Superior temporal gyrus (tissue), 1 donor: ENCODE data around the gene SESN1.
"Not testable (repeated sequence)": the region's sequence is repeated elsewhere in the genome, so short reads cannot be mapped to it uniquely, and the experiment has no call there.

Source experiments
- DNase-seq: peaks from one replicate; pipeline ENCODE4 v3.0.0-alpha.2; 2016; ENCODE audit errors: extremely low spot score

SESN1 gene

DNA sequence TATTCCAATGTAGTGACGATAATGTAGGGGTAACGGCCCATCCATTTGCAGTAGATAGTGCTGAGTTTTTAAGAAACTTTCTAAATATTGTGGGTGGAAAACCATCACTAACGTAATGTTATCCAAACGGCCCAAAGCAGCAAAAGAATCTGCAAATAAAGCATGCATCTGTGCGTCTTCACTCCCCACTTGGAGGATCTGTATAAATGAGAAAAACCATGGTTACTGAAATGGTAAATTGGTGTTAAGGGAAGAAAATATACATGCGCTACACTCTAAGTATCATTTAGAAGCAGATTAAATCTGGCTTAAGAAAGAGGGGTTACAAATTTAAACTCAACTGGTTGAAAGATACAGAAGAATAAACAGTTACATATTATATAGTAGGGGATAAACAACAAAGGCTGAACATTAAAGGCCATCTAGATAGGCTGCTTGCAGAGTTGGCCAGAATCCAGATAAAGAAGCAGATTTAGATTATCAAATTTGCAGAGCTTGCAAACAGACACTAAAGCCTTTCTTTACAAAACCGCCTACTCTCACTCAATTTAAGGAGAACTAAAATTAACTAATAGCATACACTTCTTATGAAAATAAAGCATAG lies 93.3 kb downstream of the SESN1 start:
- peak; percentile 57 for DNase-seq

DNA sequence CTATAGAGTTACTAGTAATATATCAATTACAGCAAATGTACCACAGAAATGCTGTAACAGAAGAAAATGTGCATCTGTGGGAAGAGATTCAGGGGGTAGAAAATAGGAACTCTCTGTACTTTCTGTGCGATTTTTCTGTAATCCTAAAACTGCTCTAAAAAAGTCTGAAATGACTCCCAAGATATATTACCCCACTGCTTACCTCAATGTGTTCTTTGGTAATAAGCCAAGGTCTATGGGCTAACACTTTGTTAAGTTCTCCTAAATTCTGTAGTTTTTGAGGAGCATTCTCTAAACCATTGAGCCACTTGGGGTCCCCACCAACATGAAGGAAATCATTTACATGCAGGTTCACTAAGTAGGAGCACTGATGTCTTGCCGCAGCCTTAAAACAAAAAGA lies 94.4 kb downstream of the SESN1 start:
- no peak for DNase-seq

DNA sequence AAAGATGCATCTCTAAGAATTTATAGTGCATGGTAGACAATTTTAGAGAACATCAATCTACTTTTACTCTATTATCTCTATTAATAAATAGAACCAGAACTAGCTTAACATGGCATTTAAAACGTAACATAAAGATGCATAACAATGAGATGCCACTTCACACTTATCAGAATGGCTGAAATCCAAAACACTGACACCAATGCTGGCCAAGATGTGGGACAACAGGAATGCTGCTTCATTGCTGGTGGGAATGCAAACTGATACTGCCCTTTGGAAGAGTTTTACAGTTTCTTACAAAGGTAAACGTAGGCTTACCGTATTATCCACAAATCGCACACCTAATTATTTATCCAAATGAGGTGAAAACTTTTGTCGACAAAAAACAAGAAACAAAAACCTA lies 95.2 kb downstream of the SESN1 start:
- DNase-seq, result no peak

DNA sequence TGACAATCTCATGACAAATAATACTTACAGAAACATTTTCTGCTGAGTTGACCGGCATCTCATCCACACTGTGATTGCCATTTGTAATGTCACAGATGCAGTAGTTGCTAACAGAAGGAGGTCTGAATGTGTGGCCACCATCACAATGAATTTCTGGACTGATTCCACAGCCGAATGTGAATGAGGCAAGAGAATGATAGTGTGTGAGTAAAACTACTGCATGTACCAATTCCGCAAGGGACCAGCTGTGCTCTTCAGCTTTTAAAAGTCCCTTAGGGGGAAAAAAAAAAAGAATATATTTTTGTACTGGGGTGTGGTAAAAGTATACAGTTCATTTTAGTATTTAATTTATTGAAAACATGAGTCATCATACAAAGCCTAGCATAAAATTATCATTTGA lies 96.2 kb downstream of the SESN1 start:
- DNase-seq, result peak; percentile 71

DNA sequence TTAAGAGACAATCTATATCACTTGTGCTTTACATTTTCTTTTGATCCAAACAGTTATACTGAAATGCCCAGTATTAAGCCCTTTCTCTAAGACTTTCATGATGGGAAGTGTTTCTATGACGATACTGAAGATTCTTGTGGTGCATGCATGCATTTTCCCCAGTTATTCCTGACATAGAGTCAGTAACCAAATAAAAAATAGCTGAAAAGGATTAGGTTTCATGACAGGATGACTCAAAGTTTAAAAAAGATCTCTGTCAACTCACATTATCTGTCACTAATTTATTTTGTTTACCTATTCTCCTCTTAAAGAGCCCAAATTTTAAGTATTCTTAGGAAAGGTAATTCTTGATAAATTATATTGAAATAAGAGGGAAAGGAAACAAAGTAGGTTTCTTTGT lies 98.4 kb downstream of the SESN1 start:
- no peak for DNase-seq

DNA sequence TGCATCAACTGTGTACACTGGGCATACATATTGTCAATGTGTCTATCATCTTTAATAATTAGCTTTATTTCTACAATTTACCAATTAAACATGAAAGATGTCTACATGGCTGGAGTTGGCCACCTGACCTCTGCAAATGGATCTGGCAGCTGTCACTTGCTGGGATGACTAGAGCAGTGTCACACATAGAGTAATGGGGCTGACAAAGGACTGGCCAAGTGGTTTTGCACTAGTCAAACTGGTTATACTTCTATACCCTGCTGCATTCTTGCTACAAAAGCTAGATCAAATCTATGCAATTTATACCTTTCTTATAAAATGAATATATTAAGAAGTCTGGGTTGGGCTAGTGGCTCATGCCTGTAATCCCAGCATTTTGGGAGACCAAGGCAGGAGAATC lies 99.3 kb downstream of the SESN1 start:
- no peak for DNase-seq

DNA sequence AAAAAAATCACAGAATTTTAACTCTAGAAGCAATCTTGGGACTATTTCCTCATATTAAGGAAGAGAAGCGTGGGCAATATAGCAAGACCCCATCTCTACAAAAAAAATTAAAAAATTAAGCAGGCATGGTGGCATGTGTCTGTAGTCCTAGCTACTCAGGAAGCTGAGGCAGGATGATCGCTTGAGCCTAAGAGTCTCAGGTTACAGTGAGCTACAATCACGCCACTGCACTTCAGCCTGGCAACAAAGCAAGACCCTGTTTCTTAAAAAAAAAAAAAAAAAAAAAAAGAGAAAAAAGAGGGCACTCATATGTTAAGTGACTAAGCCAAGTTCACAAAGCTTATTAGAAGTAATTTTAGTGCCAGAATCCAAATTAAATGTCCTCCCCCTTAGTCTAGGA lies 100.8 kb downstream of the SESN1 start:
- no peak for DNase-seq

DNA sequence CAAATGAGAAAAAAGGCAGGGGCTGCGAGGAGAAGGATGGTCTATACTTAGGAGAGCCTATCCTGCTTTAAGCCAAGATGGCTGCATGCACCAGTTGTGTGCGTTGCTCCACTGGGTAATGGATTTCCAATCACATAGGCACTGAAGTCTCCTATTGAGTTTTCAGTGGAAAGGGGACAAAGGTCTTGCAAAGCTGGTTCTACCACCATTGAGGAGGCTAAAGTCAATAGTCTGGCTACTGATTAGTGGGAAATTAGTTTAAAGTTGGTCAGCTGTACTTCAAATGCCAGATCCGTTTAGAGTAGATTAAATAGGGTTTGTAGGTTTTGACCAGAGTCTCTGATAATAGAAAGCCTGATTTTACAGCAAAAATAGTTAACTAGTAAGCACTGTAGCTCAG lies 104.9 kb downstream of the SESN1 start:
- no peak for DNase-seq

DNA sequence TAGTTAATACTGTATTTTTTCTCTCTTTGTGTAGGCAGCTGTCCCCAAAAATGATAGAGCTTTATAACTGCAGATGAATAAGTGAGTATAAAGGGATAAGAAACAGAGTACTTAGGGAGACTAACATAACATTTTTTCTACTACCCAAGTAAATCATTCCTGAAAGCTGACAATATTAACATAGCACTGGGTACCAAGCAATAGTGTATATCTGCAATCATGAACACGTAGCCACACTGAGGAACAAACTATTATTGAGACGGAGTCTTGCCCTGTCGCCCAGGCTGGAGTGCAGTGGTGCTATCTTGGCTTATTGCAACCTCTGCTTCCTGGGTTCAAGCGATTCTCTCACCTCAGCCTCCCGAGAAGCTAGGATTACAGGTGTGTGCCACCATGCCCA lies 105.9 kb downstream of the SESN1 start:
- no peak for DNase-seq

DNA sequence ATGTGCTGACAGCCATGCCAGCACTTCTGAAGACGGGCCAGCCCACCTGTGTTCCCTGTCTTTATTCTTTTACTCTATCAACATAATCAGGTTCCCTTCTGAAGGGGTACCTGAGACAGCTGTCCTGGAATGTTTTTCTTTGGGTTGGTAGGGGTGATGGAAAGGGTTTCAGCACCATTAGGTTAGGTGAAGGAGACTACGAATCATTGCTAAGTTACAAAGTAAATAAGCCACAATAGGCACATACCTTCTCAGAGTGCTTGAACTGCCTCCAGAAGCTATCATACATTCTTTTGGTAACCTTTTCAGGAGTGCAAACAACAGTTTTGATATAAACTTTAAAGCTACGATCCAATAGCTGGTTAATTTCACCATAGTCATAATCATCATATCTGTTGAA lies 106.3 kb downstream of the SESN1 start:
- no peak for DNase-seq

DNA sequence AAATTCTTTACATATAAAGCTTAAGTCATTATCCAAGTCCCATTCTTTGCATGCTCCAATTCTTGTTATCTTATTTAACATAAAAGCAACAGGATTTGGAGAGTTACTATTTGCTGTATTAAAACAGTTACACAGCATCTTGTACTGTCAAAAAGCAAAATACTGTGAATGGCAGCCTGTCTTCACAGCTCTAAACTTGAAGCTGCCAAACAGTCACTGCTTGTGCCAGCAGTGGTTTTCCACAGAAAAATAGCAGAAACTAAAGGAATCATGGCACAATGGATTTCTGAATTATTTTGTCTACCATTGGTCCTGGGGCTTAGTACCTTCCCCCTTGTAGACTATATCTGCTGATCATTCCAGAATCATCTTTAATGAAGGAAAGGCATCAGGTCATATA lies 107.5 kb downstream of the SESN1 start:
- DNase-seq, result no peak

DNA sequence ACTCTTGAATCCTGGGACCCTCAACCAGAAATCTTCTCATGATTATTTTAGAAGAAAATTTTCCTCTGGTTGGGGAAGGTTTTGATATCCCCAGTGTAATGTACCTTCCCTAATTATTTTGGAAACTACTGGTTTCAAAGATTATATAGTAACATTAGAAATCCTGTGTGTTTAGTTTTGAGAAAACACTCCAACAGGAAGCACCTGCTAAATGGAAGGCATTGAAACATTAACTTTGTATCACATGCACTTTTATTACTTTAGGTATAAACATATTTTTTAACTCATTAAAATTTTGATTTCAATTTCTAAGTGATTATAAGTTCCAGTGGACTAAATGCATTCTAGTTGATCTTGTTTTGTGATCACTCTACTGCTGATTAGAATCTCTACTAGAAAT lies 109.3 kb downstream of the SESN1 start:
- no peak for DNase-seq

DNA sequence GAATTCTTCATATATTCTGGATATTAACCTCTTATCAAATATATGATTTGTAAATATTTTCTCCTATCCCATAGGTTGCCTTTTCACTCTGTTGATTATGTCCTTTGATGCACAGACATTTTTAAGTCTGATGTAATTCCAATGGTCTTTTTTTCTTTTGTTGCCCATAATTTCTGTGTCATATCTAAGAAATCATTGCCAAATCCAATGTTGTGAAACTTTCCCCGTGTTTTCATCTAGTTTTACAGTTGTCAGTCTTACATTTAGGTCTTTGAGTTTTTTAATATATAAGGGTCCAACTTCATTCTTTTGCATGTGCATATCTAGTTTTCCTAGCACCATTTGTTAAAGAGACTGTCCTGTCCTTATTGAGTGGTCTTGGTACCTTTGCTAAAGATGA lies 111.5 kb downstream of the SESN1 start:
- no peak for DNase-seq

DNA sequence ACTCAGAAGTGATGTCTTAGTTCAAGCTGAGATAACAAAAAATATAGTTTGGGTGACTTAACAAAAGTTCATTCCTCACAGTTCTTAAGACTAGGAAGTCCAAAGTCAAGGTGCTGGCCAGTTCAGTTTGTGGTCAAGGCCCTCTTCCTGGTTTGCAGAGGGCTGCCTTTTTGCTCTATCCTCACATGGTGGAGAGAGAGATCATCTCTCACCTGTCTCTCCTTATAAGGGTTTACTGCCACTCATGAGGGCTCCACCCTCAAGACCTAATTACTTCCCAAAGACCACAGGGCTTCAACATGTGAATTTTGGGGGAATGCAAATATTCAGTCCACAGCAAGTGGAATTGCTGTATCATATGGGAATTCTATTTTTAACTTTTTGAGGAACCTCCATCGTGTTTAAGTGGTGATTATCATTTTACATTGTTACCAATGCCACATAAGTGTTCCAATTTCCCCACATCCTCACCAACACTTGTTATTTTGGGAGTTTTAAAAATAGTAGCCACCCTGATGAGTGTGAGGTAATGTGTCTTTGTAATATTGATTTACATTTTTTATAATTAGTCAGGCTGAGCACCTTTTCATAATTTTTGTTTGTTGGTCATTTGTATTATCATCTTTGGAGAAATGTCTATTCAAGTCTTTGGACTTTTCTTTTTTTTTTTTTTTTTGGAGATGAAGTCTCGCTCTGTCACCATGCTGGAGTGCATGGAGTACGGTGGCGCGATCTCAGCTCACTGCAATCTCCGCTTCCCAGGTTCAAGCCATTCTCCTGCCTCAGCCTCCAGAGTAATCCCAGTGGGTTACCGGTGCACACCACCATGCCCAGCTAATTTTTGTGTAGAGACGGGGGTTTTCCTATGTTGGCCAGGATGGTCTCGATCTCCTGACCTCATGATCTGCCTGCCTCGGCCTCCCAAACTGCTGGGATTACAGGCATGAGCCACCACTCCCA lies 112.2 kb downstream of the SESN1 start:
- no peak for DNase-seq

DNA sequence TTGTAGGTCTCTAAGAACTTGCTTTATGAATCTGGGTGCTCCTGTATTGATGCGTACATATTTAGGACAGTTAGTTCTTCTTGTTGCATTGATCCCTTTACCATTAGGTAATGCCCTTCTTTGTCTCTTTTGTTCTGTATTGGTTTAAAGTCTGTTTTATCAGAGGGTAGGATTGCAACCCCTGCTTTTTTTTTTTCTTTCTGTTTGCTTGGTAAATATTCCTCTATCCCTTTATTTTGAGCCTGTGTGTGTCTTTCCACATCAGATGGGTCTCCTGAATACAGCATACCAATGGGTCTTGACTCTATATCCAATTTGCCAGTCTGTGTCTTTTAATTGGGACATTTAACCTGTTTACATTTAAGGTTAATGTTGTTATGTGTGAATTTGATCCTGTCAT lies 116.0 kb downstream of the SESN1 start:
- DNase-seq, result not testable (repeated sequence)

DNA sequence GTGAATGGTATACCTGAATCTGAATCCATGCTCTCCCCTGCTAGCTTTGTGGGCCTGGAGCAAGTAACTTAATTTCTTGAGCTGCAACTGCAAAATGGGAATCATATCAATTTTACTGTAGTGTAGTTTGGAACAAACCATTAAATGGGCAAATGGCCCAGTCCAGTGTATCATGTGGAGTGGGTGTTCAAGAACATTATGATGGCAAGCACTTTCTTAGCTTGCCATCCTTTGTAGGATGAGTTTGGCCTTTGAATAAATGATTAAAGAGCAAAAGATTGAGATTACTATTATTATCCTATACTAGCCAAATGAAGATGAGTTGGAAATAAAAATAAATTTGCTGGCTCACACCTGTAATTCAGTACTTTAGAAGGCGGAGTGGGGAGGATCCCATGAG lies 120.4 kb downstream of the SESN1 start:
- DNase-seq, result no peak

DNA sequence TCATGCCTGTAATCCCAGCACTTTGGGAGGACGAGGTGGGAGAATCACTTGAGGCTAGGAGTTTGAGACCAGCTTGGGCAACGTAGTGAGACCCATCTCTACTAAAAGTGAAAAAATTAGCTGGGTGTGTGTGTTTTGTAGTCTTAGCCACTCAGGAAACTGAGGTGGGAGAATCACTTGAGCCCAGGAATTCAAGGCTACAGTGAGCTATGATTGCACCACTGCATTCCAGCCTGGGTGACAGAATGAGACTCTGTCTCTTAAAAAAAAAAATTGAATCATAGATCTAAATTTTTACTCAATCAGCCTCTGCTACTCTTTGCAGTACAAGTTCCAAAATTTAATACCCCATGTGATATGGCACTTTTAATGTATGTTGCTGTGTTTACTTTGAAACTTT lies 124.9 kb downstream of the SESN1 start:
- no peak for DNase-seq

DNA sequence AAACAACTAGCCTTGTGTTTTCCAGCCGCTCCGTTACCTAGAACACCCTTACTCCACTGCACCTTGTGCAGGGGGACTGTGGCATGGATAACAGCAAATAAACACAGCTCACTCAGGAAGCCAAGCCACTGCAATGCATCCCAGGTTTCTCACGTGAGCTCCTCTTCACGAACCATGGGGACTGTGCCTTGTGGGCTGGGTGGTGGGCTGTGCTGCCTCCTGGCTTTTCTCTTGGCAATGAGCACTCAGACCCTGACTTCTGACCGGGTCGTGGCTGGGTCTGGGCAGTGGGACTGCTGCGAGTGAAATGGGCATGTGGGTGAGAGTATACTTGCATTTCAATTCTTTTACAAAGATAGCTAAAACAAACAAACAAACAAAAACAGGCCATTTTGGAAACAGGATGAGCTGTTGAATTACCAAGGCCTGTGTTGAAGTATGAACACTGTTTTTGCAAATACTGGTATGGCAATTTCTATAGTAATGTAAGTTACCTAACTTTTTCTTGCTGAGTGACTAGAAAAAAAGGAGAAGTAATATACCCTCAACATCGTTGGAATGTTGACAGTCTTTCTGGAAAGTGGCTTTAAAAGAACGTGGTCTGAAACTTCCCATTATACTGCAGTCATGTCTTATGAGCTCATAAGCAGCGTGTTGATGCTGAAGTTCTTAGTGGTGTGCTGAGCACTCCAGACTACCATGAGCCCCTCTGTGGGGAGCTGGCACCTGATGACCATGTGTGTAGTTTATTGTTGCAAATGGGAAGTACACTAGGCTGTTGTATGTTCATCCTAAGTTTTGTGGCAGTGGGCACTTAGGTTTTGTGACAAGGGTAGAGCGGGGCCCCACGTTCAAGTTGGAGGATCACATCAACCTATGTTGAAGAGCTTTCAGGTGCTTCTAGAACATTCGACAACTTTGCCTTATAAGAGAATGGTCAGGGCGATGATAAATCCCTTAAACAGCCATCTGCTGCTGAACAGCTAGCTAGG lies 126.0 kb downstream of the SESN1 start:
- no peak for DNase-seq

DNA sequence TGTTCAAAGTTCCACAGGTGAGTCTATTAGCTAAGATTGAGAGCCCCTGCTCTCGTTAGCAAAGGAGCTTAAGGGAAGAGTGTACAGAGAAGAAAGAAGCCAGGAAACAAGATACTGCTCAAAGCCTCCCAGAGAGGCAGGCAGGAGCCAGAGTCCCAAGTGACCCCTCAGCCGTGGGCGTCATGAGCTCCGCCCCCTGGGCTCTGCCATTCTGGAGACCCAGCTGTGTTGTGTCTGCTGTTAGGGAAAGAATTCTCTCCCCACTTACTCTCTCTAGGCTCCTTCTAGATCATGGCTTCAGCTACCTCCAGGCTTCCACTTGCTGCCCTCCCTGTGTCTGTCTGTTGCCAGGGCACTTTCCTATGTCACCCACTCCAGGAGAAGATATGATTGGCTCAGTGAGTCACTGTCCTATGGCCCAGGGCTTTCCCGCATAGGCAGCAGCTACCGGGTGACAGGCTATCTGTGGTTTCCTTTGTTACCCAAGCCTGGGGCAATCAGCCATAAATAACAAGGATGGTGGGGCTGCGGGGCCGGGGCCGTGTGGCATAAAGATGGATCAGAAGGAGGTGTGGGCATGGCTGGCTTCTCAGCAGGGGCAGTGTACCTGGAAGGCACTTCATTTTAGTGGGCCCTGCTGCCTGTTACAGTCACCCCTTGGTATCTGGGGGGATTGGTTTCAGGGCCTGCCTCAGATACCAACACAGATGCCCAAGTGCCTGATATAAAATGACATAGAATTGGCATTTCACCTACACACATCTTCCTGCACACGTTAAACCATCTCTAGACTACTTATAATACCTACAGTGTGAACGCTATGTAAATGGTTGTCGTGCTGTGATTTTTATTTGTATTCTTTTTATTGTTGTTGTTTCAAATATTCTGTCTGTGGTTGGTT lies 127.5 kb downstream of the SESN1 start:
- no peak for DNase-seq

DNA sequence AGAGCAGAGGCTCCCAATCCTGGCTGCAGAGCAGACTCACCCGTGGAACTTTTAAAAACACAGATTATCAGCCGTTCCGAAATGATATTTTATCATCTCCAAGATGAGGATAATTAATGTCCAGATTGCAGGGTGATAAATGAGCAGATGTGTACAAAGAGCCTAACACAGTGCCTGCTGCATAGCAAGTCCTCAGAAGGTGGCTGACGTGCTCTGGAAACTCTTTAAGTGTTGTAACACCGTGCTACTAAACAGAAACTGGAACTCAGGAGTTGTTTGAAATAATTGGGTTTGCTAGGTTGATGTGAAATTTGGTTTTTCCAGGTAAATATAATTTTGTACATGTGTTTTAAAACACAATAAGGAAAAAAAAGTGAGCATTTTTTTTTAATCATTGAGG lies 128.4 kb downstream of the SESN1 start:
- no peak for DNase-seq

DNA sequence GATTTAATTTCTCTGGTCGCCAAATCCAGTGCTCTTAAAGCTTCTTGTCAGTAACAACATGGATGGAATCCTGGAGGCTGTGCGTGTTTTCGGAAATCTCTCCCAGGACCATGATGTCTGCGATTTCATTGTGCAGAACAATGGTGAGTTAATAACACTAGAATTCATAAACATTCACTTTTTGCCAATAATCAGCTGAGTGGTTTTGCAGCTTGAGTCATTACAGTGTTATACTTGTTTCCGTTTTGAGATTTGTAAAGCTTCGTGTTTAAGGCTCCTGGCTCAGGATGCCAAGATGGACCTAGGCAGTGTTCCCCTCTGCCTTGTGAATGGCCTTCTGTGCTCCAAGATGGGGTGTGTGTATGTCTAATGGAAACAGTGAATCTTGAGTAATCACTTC lies 132.7 kb downstream of the SESN1 start:
- no peak for DNase-seq
